CD14-positive monocyte (primary cell): Measurements from ENCODE around the gene ZNF324. TPM values are rescaled to one million over a fixed set of nuclear protein-coding genes. Genes with fewer than 3 reads are reported as not detected.

Source experiments
- DNase-seq, 3 donors: peaks; one replicate each; pipeline ENCODE4 v3.0.0-alpha.2; 2011 to 2022
- H2AFZ ChIP-seq: 2 replicates; pipeline ENCODE4 v1.6.0; 2012; ENCODE audit warnings: mild to moderate bottlenecking, low read depth, low read length, inconsistent platforms; ENCODE audit not compliant: insufficient read depth, poor library complexity, severe bottlenecking
- H3K27ac ChIP-seq, 2 donors: 1 replicate in 1 of 2; 2 replicates in 1 of 2; pipeline ENCODE4 v1.5.1; 2012 to 2013; ENCODE audit warnings: low read length in 2 of 2, control low read depth in 1 of 2, inconsistent platforms in 1 of 2, low read depth in 1 of 2, mild to moderate bottlenecking in 1 of 2
- H3K27me3 ChIP-seq, 2 donors: one replicate each; pipeline versions ENCODE4 v1.6.0 to v1.6.1; 2011 to 2013; ENCODE audit warnings: low read length in 2 of 2; ENCODE audit not compliant: control insufficient read depth in 2 of 2, insufficient read depth in 2 of 2
- H3K36me3 ChIP-seq, 2 donors: replicated peaks in 1 of 2; 1 replicate in 1 of 2; 2 replicates in 1 of 2; pipeline versions ENCODE4 v1.5.1 to v1.6.1; 2012 to 2013; ENCODE audit warnings: low read length in 2 of 2, control low read depth in 1 of 2, inconsistent platforms in 1 of 2, mild to moderate bottlenecking in 1 of 2; ENCODE audit not compliant: insufficient read depth in 2 of 2, control insufficient read depth in 1 of 2
- H3K4me1 ChIP-seq, 2 donors: 1 replicate in 1 of 2; 2 replicates in 1 of 2; pipeline versions ENCODE4 v1.5.1 to v1.6.1; 2012 to 2013; ENCODE audit warnings: low read length in 2 of 2, control low read depth in 1 of 2, inconsistent platforms in 1 of 2, mild to moderate bottlenecking in 1 of 2, moderate library complexity in 1 of 2; ENCODE audit not compliant: insufficient read depth in 2 of 2, control insufficient read depth in 1 of 2
- H3K4me2 ChIP-seq: replicated peaks from 2 replicates; pipeline ENCODE3; 2012; ENCODE audit warnings: low read length, moderate library complexity, mild to moderate bottlenecking; ENCODE audit not compliant: poor library complexity, severe bottlenecking; ENCODE audit errors: extremely low read depth
- H3K4me3 ChIP-seq, 3 experiments: fragments of 200-600 bp in 1 of 3; sonication (generic) in 1 of 3; replicated peaks in 1 of 3; 1 replicate in 2 of 3; 2 replicates in 1 of 3; pipeline ENCODE4 v1.5.1; 2011 to 2013; ENCODE audit warnings: low read length in 3 of 3, mild to moderate bottlenecking in 3 of 3, control low read depth in 2 of 3, low read depth in 2 of 3, inconsistent platforms in 1 of 3, moderate library complexity in 1 of 3
- H3K79me2 ChIP-seq: 2 replicates; pipeline ENCODE4 v1.6.0; 2012; ENCODE audit warnings: mild to moderate bottlenecking, control low read depth, inconsistent platforms, low read length, moderate library complexity; ENCODE audit not compliant: insufficient read depth
- H3K9ac ChIP-seq: 2 replicates; pipeline ENCODE4 v1.6.0; 2017; ENCODE audit warnings: low read length, mild to moderate bottlenecking; ENCODE audit not compliant: insufficient read depth, poor library complexity, severe bottlenecking
- H3K9me3 ChIP-seq, 2 donors: replicated peaks in 1 of 2; 1 replicate in 1 of 2; 2 replicates in 1 of 2; pipeline versions ENCODE4 v1.5.1 to v1.6.1; 2012 to 2013; ENCODE audit warnings: low read length in 2 of 2, control low read depth in 1 of 2; ENCODE audit not compliant: control insufficient read depth in 1 of 2, insufficient read depth in 1 of 2
- H4K20me1 ChIP-seq: 2 replicates; pipeline ENCODE4 v1.6.0; 2012; ENCODE audit warnings: mild to moderate bottlenecking, low read length, control low read depth, moderate library complexity; ENCODE audit not compliant: insufficient read depth
- H3K27ac Mint-ChIP-seq, 7 donors: one replicate each; pipeline ENCODE4 v1.8.0; 2020; ENCODE audit warnings: mild to moderate bottlenecking in 7 of 7, mixed read lengths in 7 of 7, moderate library complexity in 6 of 7, inconsistent platforms in 2 of 7
- H3K27me3 Mint-ChIP-seq, 3 donors: one replicate each; pipeline ENCODE4 v1.8.0; 2021 to 2022; ENCODE audit warnings: low read depth in 3 of 3, mild to moderate bottlenecking in 3 of 3, mixed read lengths in 3 of 3, moderate library complexity in 3 of 3, inconsistent platforms in 1 of 3
- H3K36me3 Mint-ChIP-seq, 2 donors: one replicate each; pipeline ENCODE4 v1.8.0; 2020; ENCODE audit warnings: mixed read lengths in 2 of 2, inconsistent platforms in 1 of 2, mild to moderate bottlenecking in 1 of 2
- H3K4me1 Mint-ChIP-seq: one replicate; pipeline ENCODE4 v1.8.0; 2020; ENCODE audit warnings: mild to moderate bottlenecking, mixed read lengths
- H3K4me3 Mint-ChIP-seq, 2 donors: one replicate each; pipeline ENCODE4 v1.8.0; 2020; ENCODE audit warnings: mild to moderate bottlenecking in 2 of 2, mixed read lengths in 2 of 2, moderate library complexity in 1 of 2
- H3K9me3 Mint-ChIP-seq, 7 donors: one replicate each; pipeline ENCODE4 v1.8.0; 2020 to 2022; ENCODE audit warnings: mixed read lengths in 7 of 7, mild to moderate bottlenecking in 6 of 7, moderate library complexity in 6 of 7, inconsistent platforms in 2 of 7
- CTCF ChIP-seq: fragments of 200-600 bp; IDR thresholded peaks from one replicate; pipeline ENCODE4 v1.8.0; 2022; ENCODE audit warnings: antibody characterized with exemption, mild to moderate bottlenecking
- WGBS: methylation state at CpG from one replicate; pipeline ENCODE4 v1.1.5; 2013; ENCODE audit warnings: missing lambda C conversion rate; ENCODE audit not compliant: insufficient coverage; 5-methylcytosine and 5-hydroxymethylcytosine counted together
- intact Hi-C, 2 donors: fragments of 100-400 bp; cut with micrococcal nuclease; formaldehyde crosslinking; loops; one replicate each; pipeline versions ENCODE4 v1.15.0 to v1.15.1; 2023
- polyA plus RNA-seq, 3 donors: library from polyadenylated mRNA; depleted of rRNA in 1 of 3; unstranded in 2 of 3; stranded (reverse) in 1 of 3; fragments of 300-500 nt in 2 of 3; fragments of >200 nt in 1 of 3; fragmentation: Illumina TruSeq in 2 of 3; gene quantifications; 1 replicate in 2 of 3; 2 replicates in 1 of 3; pipeline ENCODE4 v1.2.3, GENCODE V29; 2012 to 2021

ZNF324 gene
- polyA plus RNA-seq, 3 donors = 4.1 to 5.7 (median 5.3) TPM

DNA sequence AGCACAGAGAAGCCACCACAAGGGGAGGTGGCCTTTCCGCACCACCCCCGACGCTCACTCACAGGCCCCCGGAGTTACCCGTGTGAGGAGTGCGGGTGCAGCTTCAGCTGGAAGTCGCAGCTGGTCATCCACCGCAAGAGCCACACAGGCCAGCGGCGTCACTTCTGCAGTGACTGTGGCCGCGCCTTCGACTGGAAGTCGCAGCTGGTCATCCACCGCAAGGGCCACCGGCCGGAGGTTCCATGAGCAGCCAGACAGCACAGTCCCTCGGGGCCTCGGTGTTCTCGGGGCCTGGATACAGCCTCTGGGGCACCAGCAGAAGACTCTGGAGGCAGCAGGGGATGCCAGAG lies 13.6 kb downstream of the ZNF324 start:
- peaks cover 9% of the 10 kb centered on the region for H3K4me1 Mint-ChIP-seq
- Histone ChIP-seq H3K9me3 (no peaks in the 10 kb centered on the region), H2AFZ (no peak overlapping the region), H3K36me3 (peaks cover 0 to 6% of the 10 kb centered on the region in 2 donors), H3K4me2 (no peak overlapping the region), H3K4me3 (no peak overlapping the region), H4K20me1 (no peaks in the 10 kb centered on the region), H3K27me3 (no peaks in the 10 kb centered on the region), H3K9ac (no peak overlapping the region), H3K4me1 (peaks cover 8 to 12% of the 10 kb centered on the region in 2 donors), H3K27ac (no peak overlapping the region), H3K79me2 (no peaks in the 10 kb centered on the region)
- no peak for DNase-seq
- peaks cover 0 to 6% (median 2%) of the 10 kb centered on the region in 3 donors for H3K27me3 Mint-ChIP-seq
- peaks cover 3 to 8% of the 10 kb centered on the region in 2 donors for H3K36me3 Mint-ChIP-seq
- 95% methylated on average over 20 of the region's 20 CpGs for WGBS
- H3K4me3 Mint-ChIP-seq = no peak overlapping the region
- H3K9me3 Mint-ChIP-seq = no peaks in the 10 kb centered on the region
- H3K27ac Mint-ChIP-seq = no peak overlapping the region
- intact Hi-C loops = no loop called here
- no peak for TF ChIP-seq CTCF

GRCh38 chr19:58480831-58481230 lies 14.0 kb downstream of the ZNF324 start:
- H2AFZ ChIP-seq = no peak overlapping the region
- no peaks in the 10 kb centered on the region for H3K27me3 ChIP-seq
- no peak overlapping the region for H3K4me3 ChIP-seq
- H3K36me3 Mint-ChIP-seq = peaks cover 3 to 8% of the 10 kb centered on the region in 2 donors
- peaks cover 9% of the 10 kb centered on the region for H3K4me1 Mint-ChIP-seq
- peaks cover 8 to 11% of the 10 kb centered on the region in 2 donors for H3K4me1 ChIP-seq
- H3K36me3 ChIP-seq = peaks cover 0 to 6% of the 10 kb centered on the region in 2 donors
- TF ChIP-seq CTCF = no peak
- peaks cover 0 to 6% (median 2%) of the 10 kb centered on the region in 3 donors for H3K27me3 Mint-ChIP-seq
- H3K9me3 Mint-ChIP-seq = no peaks in the 10 kb centered on the region
- no peaks in the 10 kb centered on the region for H3K79me2 ChIP-seq
- H4K20me1 ChIP-seq = no peaks in the 10 kb centered on the region
- no peak for DNase-seq
- no peaks in the 10 kb centered on the region for H3K9me3 ChIP-seq
- WGBS = no CpG with 5 or more reads among the region's 2 CpGs
- H3K27ac Mint-ChIP-seq = no peak overlapping the region
- intact Hi-C loops = no loop called here
- no peak overlapping the region for H3K9ac ChIP-seq
- no peak overlapping the region for H3K27ac ChIP-seq
- no peak overlapping the region for H3K4me3 Mint-ChIP-seq
- H3K4me2 ChIP-seq = no peak overlapping the region
